Stimulated activated CD4-positive, alpha-beta T cell treated with anti-CD3 and anti-CD28 coated beads, Interleukin-4, amount 100 ng/mL, for 4 hours (primary cell): Measurements from ENCODE around the gene ADGRL4.
"Not testable (repeated sequence)": the region's sequence is repeated elsewhere in the genome, so short reads cannot be mapped to it uniquely, and the experiment has no call there.

Experiments used
- DNase-seq, 2 experiments: peaks; one replicate each; pipeline ENCODE4 v3.0.0-alpha.2; 2020

The ADGRL4 gene

DNA sequence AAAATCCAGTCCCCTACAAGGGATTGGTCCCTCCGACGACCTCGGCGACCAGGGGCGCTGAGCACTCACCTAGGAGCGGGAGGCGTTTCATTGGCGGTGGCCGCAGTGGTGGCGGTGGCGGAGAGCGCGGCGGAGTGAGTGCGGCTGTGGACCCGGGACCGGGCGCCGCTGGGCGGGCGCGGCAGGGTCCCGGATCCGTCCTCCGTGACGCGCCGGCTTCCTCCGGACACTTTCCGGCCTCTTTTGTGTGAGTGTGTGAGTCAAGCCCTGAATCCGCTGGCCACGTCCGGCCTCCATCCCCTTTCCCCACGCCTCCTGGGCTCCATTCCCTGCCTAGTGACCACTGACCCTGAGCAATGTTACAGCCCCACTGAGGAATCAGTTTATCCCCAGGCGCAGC, at the start of gene ADGRL4:
ADGRL4 (minus strand) TSS at position 167 of the 400 bp plus-strand sequence; CDS start at position 91, 76 bp downstream.
- no peak for DNase-seq

- no peak for DNase-seq
Observed at GRCh38 chr1:79055856-79056255, 49.3 kb upstream of the ADGRL4 start.

GRCh38 chr1:79052829-79053449, 46.4 kb upstream of the ADGRL4 start:
- DNase-seq: no peak

- no peak for DNase-seq
Observed at GRCh38 chr1:79044974-79045650, 38.6 kb upstream of the ADGRL4 start.

- DNase-seq: no peak
Observed at GRCh38 chr1:79043506-79043905, 37.0 kb upstream of the ADGRL4 start.

- DNase-seq: no peak
Observed at GRCh38 chr1:79042539-79042938, 36.0 kb upstream of the ADGRL4 start.

- DNase-seq: no peak
Observed at GRCh38 chr1:79042117-79042516, 35.6 kb upstream of the ADGRL4 start.

- no peak for DNase-seq
Observed at GRCh38 chr1:79041666-79042065, 35.1 kb upstream of the ADGRL4 start.

- no peak for DNase-seq
Observed at GRCh38 chr1:79040424-79041082, 34.0 kb upstream of the ADGRL4 start.

DNA sequence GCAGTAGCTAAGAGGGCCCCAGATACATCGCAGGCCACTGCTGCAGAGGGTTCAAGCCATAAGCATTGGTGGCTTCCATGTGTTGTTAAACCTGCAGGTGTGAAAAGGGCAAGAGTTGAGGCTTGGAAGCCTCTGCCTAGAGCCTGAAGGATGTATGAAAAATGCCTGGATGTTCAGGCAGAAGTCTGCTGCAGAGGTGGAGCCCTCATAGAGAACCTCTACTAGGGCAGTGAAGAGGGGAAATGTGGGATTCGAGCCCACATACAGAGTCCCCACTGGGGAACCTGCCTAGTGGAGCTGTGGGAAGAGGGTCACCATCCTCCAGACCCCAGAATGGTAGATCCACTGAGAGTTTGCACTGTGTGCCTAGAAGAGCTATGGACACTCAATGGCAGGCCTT, 30.6 kb upstream of the ADGRL4 start:
- DNase-seq: no peak

DNA sequence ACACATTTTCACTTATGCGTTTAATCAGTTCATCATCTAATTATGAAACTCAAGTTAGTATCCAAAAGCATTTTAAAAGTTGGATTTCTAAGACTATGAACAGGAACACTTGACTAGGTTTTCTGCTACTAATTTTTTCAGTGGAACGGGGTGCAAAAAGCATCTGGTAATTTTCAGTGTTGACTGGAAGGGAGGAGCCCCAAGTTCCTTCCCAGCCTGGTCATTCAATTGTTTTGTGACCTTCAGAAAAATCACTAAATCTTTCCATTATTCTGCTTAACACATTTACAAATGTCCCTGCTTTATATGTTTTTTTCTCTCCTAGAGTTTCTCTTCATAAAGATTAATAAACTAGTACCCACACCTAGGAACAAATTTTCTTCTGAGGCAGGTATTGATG, 6.0 kb upstream of the ADGRL4 start:
- no peak for DNase-seq

- no peak for DNase-seq
Observed at GRCh38 chr1:79010589-79010988, 4.1 kb upstream of the ADGRL4 start.

DNA sequence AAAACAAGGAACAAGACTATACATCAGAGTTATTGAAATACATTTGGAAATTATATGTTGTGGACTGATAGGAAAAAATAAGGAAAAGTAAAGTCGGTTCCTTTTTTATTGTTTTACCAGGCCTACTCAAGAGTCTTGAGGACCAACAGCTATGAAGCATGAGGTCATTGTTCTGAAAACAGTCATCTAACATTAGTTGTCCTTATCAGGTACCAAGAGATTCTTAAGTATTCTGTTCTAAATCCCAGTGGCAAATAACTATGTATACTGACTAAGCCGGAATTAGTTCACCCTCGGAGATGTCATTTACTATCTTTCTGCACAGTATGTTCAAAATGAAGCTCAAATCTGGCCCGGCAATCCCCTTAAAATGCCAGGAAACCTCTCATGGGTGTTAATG, 585 bp downstream of the ADGRL4 start:
- DNase-seq: no peak

GRCh38 chr1:79004916-79005315, 1.6 kb downstream of the ADGRL4 start:
- no peak for DNase-seq

- DNase-seq: no peak
Observed at GRCh38 chr1:78996791-78997190, 9.7 kb downstream of the ADGRL4 start.

DNA sequence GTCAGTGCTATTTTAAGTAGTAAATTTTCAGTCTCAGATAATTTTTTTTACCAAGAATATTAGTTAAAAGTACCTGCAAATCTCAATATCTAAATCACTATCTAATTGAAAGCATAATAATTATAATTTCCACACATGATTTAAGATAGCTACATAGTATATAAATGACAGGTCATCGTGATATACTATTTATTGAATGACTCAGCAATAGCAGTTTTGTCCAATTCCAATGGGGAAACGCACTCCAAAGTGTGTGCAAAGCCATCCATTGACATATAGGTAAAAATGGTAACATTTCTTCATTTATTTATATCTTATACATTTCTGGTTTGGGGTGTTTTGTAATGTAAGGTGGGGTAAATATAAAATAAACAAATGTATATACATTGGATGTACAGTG, 19.5 kb downstream of the ADGRL4 start:
- no peak for DNase-seq

GRCh38 chr1:78980511-78980910, 26.0 kb downstream of the ADGRL4 start:
- DNase-seq: no peak

DNA sequence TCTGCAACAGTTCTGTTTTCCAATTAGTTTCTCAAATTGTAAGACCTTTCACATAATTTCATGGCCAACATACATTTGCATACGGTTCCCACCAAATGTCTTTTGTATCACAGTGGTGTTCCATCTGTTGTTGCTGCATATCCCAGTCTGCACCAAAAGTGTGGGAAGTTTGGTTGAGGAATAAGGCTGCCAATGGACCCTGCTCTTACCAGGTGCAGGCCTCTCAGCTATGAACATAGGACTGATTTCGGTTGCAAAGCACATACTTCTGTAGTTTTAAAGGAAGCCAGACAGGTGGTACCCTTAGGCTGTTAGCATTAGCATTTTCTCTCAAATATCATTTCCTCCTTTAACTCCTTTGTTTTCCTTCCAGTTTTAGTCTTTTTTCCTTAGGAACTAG, 33.8 kb downstream of the ADGRL4 start:
- no peak for DNase-seq

GRCh38 chr1:78967091-78967490, 39.4 kb downstream of the ADGRL4 start:
- DNase-seq: not testable (repeated sequence)

DNA sequence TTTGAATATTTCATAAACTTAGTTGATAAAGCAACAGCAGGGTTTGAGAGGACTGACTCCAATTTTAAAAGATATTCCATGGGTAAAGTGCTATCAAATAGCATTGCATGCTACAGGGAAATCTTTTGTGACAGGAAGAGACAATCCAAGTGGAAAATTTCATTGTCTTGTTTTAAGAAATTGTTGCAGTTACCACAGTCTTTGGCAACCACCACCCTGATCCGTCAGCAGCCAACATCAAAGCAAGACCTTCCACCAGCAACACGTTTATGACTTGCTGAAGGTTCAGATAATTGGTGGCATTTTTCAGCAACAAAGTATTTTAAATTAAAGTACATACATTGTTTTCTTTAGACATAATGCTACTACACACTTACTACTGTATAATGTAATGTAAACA, 47.8 kb downstream of the ADGRL4 start:
- no peak for DNase-seq

DNA sequence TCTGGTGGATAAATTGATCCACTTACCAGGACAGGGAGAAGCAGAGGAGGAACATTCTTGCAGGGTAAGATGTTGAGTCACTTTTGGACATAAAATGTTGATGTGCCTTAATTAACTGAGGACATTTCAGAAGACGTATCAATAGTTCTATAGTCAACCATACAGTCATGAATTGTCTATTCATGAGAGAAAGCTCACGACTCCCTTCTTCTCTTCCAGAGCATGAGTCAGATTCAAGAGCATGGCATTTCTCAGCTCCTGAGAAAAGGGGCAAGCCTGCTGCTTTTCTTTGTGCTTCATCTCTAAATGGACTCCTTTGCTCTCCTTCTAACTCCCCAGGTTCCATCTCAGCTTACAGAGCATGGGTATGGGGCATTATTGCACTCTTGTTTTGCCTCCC, 55.7 kb downstream of the ADGRL4 start:
- DNase-seq: no peak

GRCh38 chr1:78949227-78949626, 57.3 kb downstream of the ADGRL4 start:
- no peak for DNase-seq

DNA sequence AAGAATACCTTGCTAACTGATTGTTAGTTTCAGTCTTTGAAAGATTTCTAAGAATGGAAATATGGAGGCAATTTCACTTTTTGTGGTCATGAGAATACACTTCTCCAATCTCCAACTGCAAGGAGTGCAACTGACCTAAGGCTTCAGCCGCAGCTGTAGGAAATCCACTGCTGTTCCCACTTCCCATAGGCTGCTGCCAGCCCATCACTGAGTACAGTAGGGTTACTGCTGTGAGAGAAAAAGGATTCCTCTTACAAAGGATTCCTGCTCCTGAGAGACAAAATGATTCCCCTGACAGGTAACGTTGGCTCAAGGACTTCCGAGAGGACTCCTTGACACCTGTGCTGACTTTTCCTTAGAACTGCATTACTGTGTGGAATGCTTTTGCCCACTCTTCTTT, 87.4 kb downstream of the ADGRL4 start:
- no peak for DNase-seq

DNA sequence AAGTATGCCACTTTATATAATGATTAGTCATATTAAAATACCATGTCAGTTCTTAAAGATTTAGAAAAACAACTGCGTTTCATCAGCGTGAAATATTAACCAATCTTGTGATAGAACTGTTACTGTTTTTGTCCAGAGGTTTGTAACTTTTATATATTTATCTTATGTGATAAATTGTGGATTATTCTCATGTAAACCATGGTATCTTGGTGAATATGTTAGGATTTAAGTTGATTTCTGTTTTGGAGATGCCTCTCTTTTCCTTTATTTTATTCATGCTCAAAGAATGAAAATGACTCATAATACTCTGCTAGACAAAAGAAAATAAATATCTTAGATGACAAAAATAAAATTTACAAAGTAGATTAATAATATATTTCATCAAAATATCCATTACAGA, 88.4 kb downstream of the ADGRL4 start:
- no peak for DNase-seq
